DMS 273 treated with DMSO at 0.1 percent for 48 hours (cell line): ENCODE data around the gene SPAG9.
A peak's percentile ranks its signal among the peaks of the same experiment; 100 is the strongest.
"Not testable (repeated sequence)": the region's sequence is repeated elsewhere in the genome, so short reads cannot be mapped to it uniquely, and the experiment has no call there.

Experiments
- DNase-seq: peaks from one replicate; lab custom pipeline; 2025; lab: John Stamatoyannopoulos, UW

SPAG9 gene

DNA sequence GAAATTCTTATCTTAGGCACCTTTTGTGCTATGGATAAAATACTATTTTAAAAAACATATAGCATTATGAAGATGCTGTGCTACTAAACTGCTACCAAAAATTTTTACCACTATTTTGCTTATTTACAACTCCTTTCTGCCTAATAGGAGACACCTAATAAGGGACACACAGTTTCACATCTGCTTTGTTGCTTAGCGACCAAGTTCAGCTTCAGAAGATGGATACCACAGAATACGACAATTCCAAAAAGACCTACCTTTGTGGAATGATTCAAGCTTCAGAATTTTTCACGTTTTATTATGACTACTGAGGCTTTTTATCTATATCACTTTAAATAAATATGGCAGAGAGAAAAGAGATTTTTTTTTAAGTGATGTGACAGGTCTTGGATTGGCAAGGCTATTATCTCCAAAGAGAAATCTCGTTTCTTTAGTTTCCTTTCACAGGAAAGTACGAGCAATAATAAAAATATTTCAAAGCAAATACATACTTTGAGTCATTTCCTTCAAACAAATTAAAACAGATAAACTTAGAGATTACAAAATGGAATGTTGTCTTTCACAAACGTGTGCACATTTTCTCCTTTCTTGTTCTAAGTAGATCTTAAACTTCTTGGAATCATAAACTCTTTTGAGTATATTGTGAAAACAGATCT lies 35.4 kb downstream of the SPAG9 start:
- DNase-seq, result no peak

DNA sequence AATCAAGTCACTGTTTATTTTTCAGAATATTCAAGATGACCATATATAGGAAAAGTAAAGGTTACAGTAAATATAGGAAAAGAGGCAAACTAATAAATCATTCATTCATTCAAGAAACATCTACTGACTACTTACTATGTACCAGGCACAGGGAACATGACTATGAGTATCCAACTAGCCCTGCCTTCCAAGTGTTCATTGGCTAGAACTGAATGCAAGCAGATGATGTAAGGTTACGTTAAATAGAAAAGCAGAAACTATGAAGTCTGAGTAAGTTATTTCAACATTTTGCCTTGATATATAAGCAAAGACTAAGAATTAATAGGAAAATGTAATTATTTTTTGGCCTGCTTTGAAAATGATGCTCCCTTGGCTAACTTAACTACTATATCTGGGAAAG lies 36.7 kb downstream of the SPAG9 start:
- no peak for DNase-seq

- DNase-seq, result not testable (repeated sequence)
These were observed 37.3 kb downstream of the SPAG9 start for GRCh38 chr17:51083364-51083763.

DNA sequence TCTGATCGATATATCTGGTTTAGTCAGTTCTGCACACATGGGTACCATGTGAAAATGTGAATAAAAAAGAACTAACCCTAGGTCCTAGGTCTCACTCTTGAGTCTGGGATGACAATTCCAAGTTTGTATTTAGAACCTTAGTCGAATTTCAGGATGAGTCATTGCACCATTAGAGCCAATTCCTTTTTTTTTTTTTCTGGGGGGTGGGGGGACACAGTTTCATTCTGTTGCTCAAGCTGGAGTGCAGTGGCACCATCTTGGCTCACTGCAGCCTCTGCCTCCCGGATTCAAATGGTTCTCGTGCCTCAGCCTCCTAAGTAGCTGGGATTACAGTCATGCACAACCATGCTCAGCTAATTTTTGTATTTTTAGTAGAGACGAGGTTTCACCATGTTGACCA lies 41.6 kb downstream of the SPAG9 start:
- no peak for DNase-seq

GRCh38 chr17:51078009-51078592 lies 42.6 kb downstream of the SPAG9 start:
- DNase-seq, result no peak

GRCh38 chr17:51076821-51077220 lies 43.8 kb downstream of the SPAG9 start:
- no peak for DNase-seq

GRCh38 chr17:51071556-51071955 lies 49.1 kb downstream of the SPAG9 start:
- DNase-seq, result no peak

GRCh38 chr17:51065466-51065865 lies 55.2 kb downstream of the SPAG9 start:
- DNase-seq, result no peak

DNA sequence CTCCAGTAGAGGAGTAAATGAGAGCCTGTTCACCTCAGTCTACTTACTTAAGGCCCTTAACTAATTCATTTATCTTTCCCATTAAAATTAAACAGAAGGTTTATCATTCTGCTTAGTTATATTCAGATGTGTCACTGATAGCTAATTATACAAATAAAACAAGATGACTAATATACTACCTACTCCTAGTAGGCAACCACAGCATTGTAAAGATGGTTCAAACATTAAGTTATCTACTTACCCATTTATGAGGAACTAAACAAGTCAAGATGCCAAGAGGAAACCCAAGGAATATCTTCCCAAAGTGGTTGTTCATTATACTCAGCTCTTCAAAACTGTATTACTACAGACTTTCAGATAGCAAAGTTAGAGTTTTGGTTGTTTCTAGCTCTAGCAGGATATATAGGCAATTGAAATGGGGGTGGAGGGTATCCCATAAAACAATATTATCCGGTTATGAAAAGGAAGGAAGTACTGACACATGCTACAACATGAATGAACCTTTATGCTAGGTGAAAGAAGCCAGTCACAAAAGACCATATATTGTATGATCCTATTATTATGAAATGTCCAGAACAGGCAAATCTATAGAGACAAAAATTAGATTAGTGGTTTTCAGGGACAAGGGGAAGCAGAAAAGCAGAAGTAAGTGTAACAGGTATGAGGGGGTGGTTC lies 56.5 kb downstream of the SPAG9 start:
- no peak for DNase-seq

GRCh38 chr17:51060396-51060795 lies 60.3 kb downstream of the SPAG9 start:
- no peak for DNase-seq

DNA sequence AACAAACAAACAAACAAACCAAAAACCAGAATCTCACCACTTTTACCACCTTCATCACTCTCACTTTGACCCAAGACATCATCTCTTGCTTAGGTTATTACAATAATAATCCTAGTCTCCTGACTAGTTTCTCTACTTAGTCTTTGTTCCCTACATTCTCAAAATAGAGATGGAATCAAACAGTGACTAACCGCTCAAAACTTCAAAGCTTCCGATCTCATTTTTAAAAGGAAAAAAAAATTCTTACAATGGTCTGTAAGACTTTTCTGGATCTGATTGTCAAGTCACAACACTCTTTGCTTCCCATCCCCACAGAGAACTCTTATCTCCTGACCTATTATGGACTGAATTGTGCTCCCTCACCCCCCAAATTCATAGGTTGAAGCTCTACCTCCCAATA lies 60.9 kb downstream of the SPAG9 start:
- no peak for DNase-seq

DNA sequence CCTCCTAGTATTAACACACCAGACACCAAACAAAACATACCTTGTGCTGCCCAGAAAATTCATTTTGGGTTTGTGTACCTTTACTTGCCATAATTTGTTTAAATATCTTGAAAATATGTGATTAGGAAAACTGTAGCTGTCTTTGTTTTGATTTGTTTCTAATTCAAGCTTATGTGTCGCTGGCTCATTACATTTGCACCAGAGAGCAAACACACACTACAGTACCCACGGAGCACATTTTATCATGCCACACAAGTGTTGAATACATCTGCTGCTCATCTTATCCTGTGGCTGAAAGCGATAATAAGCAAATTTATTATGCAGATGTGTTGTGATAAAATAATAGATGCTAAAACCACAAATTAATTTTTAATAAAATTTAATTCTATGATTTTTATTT lies 63.1 kb downstream of the SPAG9 start:
- no peak for DNase-seq

- DNase-seq, result peak; percentile 61
These were observed 63.7 kb downstream of the SPAG9 start for GRCh38 chr17:51056813-51057510.

- no peak for DNase-seq
These were observed 65.9 kb downstream of the SPAG9 start for GRCh38 chr17:51054748-51055147.

- DNase-seq, result no peak
These were observed 68.4 kb downstream of the SPAG9 start for GRCh38 chr17:51052235-51052634.

DNA sequence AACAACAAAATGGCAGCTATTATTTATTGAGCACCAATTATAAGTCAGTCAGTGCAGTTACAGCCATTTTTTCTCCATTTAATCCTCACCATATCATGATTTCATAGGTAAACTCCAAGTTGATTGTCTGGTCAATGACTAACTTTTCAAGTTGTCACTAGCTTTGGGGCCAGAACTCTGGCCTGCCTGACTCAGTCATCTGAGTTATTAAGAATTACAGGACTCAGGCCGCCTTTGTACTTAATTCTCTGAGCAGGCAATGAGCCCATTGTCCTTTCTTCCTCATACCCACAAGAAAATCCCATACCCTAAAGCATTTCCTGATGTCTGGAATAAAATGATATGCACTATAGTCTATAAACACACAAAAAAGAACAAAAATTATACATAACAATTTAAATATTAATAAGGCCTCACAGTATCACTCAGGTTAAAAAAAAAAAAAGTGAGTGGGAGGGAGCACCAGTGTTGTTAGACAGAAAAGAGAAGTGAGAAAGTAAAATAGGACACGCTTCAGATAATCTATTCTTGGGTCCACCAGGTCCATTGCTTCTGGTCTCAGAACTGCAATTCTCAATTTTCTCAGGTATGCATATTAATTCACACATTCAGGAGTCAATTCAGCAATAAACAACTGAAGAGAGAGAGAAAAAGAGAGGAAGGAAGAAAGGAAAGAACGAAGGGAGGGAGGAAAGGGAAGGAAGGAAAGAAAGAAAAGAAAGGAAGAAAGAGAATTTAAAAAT lies 70.2 kb downstream of the SPAG9 start:
- no peak for DNase-seq

DNA sequence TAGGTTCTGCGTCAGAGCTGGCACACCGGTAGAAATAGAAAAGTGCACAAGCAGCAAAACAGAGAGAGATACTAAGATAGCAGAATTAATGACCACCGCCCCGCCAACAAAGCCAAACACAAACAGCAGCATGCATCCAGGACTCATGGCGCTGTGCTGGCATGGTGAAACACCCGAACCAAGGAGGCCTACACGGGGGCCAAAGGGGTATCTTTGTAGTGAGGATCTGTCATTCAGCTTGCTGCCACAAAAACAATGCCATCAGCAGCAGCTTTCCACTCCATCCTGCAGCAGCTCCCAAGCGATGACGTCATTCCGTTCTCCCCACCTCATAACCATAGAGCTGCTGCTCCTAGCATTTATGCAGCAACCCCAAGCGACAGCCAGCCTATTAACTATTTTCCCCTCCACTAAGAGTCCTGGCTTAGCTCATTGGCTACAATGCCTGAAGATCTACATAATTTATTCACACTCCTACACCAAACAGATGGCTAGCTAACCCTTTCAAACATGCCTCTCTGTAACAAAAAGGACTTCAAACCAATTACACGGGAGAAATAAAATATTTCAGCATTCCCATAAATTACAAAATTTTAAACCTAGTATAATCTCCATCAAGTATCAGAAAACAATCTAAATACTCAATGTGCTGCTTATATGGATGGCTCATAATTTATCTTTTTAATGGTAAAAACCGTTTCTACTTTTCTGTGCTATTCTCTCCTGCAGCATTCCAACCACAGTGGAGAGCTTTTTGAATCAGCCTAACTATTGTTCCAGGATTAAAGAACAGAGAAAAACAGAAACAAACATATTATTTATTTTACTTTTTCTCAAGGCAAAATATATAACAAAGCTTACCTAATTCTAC lies 73.9 kb downstream of the SPAG9 start:
- DNase-seq, result peak; percentile 99

- DNase-seq, result no peak
These were observed 74.6 kb downstream of the SPAG9 start for GRCh38 chr17:51046046-51046445.

DNA sequence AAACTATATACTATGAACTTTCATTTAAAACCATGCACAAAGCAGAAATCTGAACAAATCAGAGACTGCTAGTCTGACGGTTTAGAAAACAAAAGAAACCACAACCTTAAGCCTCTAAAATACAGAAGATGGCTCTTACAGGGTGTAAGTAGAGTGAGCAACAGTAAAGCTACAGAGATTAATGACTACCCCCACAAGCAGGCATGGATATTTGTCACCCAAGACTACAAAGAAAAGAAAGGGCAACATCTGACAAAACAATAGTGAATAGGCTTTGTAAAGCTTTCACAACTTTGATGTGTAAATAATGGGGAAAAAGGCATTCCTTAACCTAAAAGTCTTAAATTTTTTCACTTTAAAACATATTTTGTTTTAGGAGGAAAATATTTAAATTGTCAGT lies 75.0 kb downstream of the SPAG9 start:
- DNase-seq, result peak; percentile 25

GRCh38 chr17:51044976-51045375 lies 75.7 kb downstream of the SPAG9 start:
- peak; percentile 57 for DNase-seq

- no peak for DNase-seq
These were observed 84.6 kb downstream of the SPAG9 start for GRCh38 chr17:51036084-51036483.
